Right lobe of liver (tissue), 6 donors: ENCODE measurements around the gene BCL11B. TPM values are rescaled to one million over a fixed set of nuclear protein-coding genes. Genes with fewer than 3 reads are reported as not detected.

Experiments
- ATAC-seq, 4 donors: fragments of 200-7000 bp; cut with Tn5 transposase; one replicate each; pipeline ENCODE4 v1.9.1; 2020; ENCODE audit warnings: mild to moderate bottlenecking in 4 of 4, moderate library complexity in 4 of 4
- DNase-seq, 3 donors: peaks; one replicate each; pipeline ENCODE4 v3.0.0-alpha.2; 2020
- H3K27ac ChIP-seq, 3 donors: fragments of 200-600 bp; one replicate each; pipeline ENCODE4 v1.8.0; 2022
- H3K27me3 ChIP-seq, 2 donors: fragments of 200-600 bp; one replicate each; pipeline ENCODE4 v1.8.0; 2022
- H3K36me3 ChIP-seq, 4 donors: fragments of 200-600 bp; sonication (generic) in 1 of 4; one replicate each; pipeline versions ENCODE4 v1.5.1 to v1.8.0; 2017 to 2022; ENCODE audit warnings: control low read depth in 1 of 4
- H3K4me1 ChIP-seq, 4 donors: fragments of 200-600 bp; sonication (generic) in 1 of 4; one replicate each; pipeline versions ENCODE4 v1.5.1 to v1.8.0; 2017 to 2022; ENCODE audit warnings: control low read depth in 1 of 4
- H3K4me3 ChIP-seq, 3 donors: fragments of 200-600 bp; one replicate each; pipeline ENCODE4 v1.8.0; 2022
- H3K9me3 ChIP-seq, 4 donors: fragments of 200-600 bp; sonication (generic) in 1 of 4; one replicate each; pipeline versions ENCODE4 v1.5.1 to v1.8.0; 2017 to 2022; ENCODE audit warnings: control low read depth in 1 of 4
- POLR2A ChIP-seq: fragments of 450-650 bp; IDR thresholded peaks from one replicate; pipeline ENCODE4 v1.6.1; 2017; ENCODE audit warnings: antibody characterized with exemption, mild to moderate bottlenecking
- WGBS: methylation state at CpG from one replicate; pipeline ENCODE4 v1.1.6; 2018; ENCODE audit warnings: low coverage, low lambda C conversion rate; ENCODE audit not compliant: insufficient coverage; ENCODE audit errors: missing lambda C conversion rate; 5-methylcytosine and 5-hydroxymethylcytosine counted together
- intact Hi-C, 2 donors: fragments of 100-400 bp; cut with DNase I; formaldehyde crosslinking; loops; one replicate each; pipeline versions ENCODE4 v1.11.2 to v1.14.1; 2022
- total RNA-seq, 6 experiments: library from RNA; depleted of rRNA in 2 of 6; stranded (reverse); fragments of >200 nt in 2 of 6; fragmentation: NEBNext Ultra II Directional in 3 of 6; extraction: Animal tissue kit (Norgen Biotek cat#: 25700) in 3 of 6; gene quantifications; one replicate each; pipeline versions ENCODE4 v1.1.0 to v1.2.4, GENCODE V29; 2016 to 2023
- TF ChIP-seq, protein P1 (sequence below), 4 donors: fragments of 200-600 bp in 3 of 4; fragments of 450-650 bp in 1 of 4; IDR thresholded peaks; one replicate each; pipeline versions ENCODE4 v1.5.1 to v1.8.0; 2016 to 2022; ENCODE audit warnings: antibody characterized with exemption in 4 of 4, mild to moderate bottlenecking in 2 of 4
- donor health status: DM: no; HTN: yes; CAD: no.
- donor health status: DM: no; HTN: no; CAD: no.
- donor health status: DM: no; HTN: no; CAD: no.
- donor health status: DM: no; HTN: yes; CAD: no.
- donor health status: DM: no; HTN: yes; CAD: no.

The BCL11B gene
- total RNA-seq, 6 experiments from 2014 or later, result 0.04 to 0.61 (median 0.24) TPM

DNA sequence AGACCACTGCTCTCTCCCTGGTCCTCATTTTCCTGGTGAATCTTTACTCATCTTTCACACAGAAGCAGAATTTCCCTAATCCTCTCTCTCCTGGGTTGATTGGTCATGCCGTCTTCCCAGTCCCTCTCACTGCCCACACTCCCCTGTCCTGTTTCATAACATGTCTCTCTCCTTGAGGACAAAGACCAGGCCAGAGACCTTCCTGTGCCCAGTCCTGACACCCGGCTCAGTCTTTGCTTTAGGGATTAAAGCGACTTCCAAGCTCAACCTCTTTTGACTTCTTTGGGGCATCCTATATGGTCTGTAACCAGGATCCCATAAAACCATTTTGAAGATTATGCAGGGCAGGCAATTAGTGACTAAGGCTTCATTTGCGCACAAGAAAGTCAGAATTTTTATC lies 105.5 kb downstream of the BCL11B start:
- WGBS, result 51% methylated on average over 4 of the region's 4 CpGs
- Histone ChIP-seq H3K4me3 (no peak overlapping the region), H3K27me3 (no peaks in the 10 kb centered on the region), H3K27ac (no peak overlapping the region), H3K4me1 (no peaks in the 10 kb centered on the region), H3K9me3 (no peaks in the 10 kb centered on the region), H3K36me3 (no peaks in the 10 kb centered on the region)
- DNase-seq, result no peak
- intact Hi-C loops, result no loop called here
- no peak for TF ChIP-seq POLR2A
- TF ChIP-seq, protein P1, sequence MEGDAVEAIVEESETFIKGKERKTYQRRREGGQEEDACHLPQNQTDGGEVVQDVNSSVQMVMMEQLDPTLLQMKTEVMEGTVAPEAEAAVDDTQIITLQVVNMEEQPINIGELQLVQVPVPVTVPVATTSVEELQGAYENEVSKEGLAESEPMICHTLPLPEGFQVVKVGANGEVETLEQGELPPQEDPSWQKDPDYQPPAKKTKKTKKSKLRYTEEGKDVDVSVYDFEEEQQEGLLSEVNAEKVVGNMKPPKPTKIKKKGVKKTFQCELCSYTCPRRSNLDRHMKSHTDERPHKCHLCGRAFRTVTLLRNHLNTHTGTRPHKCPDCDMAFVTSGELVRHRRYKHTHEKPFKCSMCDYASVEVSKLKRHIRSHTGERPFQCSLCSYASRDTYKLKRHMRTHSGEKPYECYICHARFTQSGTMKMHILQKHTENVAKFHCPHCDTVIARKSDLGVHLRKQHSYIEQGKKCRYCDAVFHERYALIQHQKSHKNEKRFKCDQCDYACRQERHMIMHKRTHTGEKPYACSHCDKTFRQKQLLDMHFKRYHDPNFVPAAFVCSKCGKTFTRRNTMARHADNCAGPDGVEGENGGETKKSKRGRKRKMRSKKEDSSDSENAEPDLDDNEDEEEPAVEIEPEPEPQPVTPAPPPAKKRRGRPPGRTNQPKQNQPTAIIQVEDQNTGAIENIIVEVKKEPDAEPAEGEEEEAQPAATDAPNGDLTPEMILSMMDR (IDR thresholded peaks at IDR 0.05), result no peak
- no peak for ATAC-seq

- H3K36me3 ChIP-seq, result no peaks in the 10 kb centered on the region
- WGBS, result 52% methylated on average over 5 of the region's 5 CpGs
- ATAC-seq, result no peak
- no peak overlapping the region for H3K4me3 ChIP-seq
- DNase-seq, result no peak
- no peak for TF ChIP-seq POLR2A
- TF ChIP-seq, protein P1 (IDR thresholded peaks at IDR 0.05), result no peak
- H3K27me3 ChIP-seq, result no peaks in the 10 kb centered on the region
- no peaks in the 10 kb centered on the region for H3K4me1 ChIP-seq
- no peaks in the 10 kb centered on the region for H3K9me3 ChIP-seq
- intact Hi-C loops, result no loop called here
- H3K27ac ChIP-seq, result no peak overlapping the region
Measured at GRCh38 chr14:99164712-99165111, 107.3 kb downstream of the BCL11B start.

DNA sequence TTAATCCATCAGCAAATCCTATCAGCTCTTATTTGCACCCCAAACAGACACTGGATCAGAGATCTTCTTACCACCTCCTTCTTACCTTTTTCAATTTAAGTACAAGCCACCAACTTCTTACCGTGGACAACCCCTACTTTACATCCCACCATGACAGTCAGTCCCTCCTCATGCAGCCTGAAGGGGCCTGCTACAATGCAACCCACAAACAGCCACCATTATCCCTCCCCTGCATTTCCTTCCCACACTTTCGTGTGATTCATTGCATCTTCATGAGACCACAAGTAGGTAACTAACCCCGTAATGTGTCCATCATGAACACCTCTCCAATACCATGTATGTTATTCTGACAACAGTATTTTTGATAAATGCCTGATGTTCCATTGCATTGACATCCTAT lies 108.6 kb downstream of the BCL11B start:
- Histone ChIP-seq H3K9me3 (no peaks in the 10 kb centered on the region), H3K4me1 (no peaks in the 10 kb centered on the region), H3K27ac (no peak overlapping the region), H3K4me3 (no peak overlapping the region), H3K27me3 (no peaks in the 10 kb centered on the region), H3K36me3 (no peaks in the 10 kb centered on the region)
- no peak for TF ChIP-seq POLR2A
- TF ChIP-seq, protein P1 (IDR thresholded peaks at IDR 0.05), result no peak
- ATAC-seq (no peak), DNase-seq (no peak)
- 60% methylated on average over 3 of the region's 3 CpGs for WGBS
- intact Hi-C loops, result no loop called here

- H3K27ac ChIP-seq, result no peak overlapping the region
- no peaks in the 10 kb centered on the region for H3K9me3 ChIP-seq
- no peak for TF ChIP-seq POLR2A
- TF ChIP-seq, protein P1 (IDR thresholded peaks at IDR 0.05), result no peak
- peaks cover 0 to 8% (median 3%) of the 10 kb centered on the region in 4 donors for H3K4me1 ChIP-seq
- H3K4me3 ChIP-seq, result no peak overlapping the region
- no peak for DNase-seq
- 55% methylated on average over 12 of the region's 22 CpGs for WGBS
- intact Hi-C loops, result no loop called here
- H3K27me3 ChIP-seq, result no peaks in the 10 kb centered on the region
- no peaks in the 10 kb centered on the region for H3K36me3 ChIP-seq
- ATAC-seq, result peak in 1 of 4 donors; percentile 15
Measured at GRCh38 chr14:99159341-99160340, 112.4 kb downstream of the BCL11B start.
